Fibroblast of mammary gland (primary cell): Measurements from ENCODE around the gene OTX1.
"Not testable (repeated sequence)": the region's sequence is repeated elsewhere in the genome, so short reads cannot be mapped to it uniquely, and the experiment has no call there.

ENCODE experiments used
- DNase-seq: peaks from one replicate; pipeline ENCODE4 v3.0.0-alpha.2; 2010; ENCODE audit warnings: low read depth
- H3K4me3 ChIP-seq: 2 replicates; pipeline ENCODE4 v1.5.1; 2011; ENCODE audit warnings: low read depth, mild to moderate bottlenecking, low read length, moderate library complexity; ENCODE audit not compliant: control insufficient read depth
- CTCF ChIP-seq: conservative IDR thresholded peaks from 2 replicates; pipeline ENCODE4 v1.5.1; 2011; ENCODE audit warnings: low read depth, low read length, inconsistent platforms; ENCODE audit not compliant: control insufficient read depth, insufficient read depth

Gene OTX1

GRCh38 chr2:63071664-63072063 lies 21.0 kb downstream of the OTX1 start:
- TF ChIP-seq CTCF, result no peak
- H3K4me3 ChIP-seq, result no peak overlapping the region
- no peak for DNase-seq

- no peak for DNase-seq
- H3K4me3 ChIP-seq, result no peak overlapping the region
- no peak for TF ChIP-seq CTCF
Observed at GRCh38 chr2:63073994-63074393, 23.4 kb downstream of the OTX1 start.

GRCh38 chr2:63074399-63074798 lies 23.8 kb downstream of the OTX1 start:
- H3K4me3 ChIP-seq, DNase-seq: not testable (repeated sequence)

- peak; percentile 17 for DNase-seq
- peak; percentile 49 for TF ChIP-seq CTCF
- H3K4me3 ChIP-seq, result no peak overlapping the region
Observed at GRCh38 chr2:63078852-63079606, 28.4 kb downstream of the OTX1 start.

GRCh38 chr2:63081404-63081803 lies 30.8 kb downstream of the OTX1 start:
- no peak for DNase-seq
- H3K4me3 ChIP-seq, result no peak overlapping the region

GRCh38 chr2:63086687-63087086 lies 36.1 kb downstream of the OTX1 start:
- no peak for DNase-seq
- TF ChIP-seq CTCF, result no peak
- H3K4me3 ChIP-seq, result no peak overlapping the region

More at GRCh38 chr2:63081404-63081803, 30.8 kb downstream of the OTX1 start:
- no peak for TF ChIP-seq CTCF

- no peak for DNase-seq
- H3K4me3 ChIP-seq, result no peak overlapping the region
- TF ChIP-seq CTCF, result no peak
Observed at GRCh38 chr2:63092401-63092800, 41.8 kb downstream of the OTX1 start.
